ENCODE data around the gene RIN3.

RIN3 gene

DNA sequence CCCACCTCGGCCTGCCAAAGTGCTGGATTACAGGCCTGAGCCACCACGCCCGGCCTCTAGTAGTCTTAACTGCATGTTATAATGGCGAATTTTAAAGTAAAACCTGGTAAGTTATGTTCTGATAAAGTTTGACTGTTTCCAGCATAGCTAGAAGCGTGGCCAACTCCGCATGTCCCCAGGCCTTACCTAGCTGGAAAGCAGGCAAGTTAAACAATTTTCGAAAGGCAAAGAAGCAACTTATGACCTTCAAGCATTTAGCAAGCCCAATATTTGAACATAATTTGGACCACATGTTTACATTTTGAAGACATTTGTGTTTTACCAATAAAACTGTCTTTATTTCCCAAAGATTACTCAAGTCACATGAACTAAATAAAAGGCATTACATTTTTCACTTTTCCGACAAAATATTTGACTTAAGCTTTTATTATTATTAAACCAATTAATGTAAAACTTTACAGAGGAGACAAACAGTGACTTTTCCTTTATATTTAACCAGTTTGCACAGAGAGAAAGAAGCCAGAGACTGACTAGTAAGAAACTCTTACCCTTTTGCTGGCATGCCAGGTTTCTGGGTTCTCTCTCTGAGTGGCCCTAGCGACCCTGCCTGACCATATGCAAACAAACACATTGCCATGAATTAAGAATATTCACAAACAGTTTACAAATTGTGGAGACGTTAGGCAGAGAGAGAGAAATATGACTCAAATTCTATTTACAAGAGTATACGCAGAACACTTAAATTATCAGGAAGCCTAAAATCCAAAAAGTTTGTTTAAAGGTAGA is 106.3 kb downstream of the RIN3 start:
- no peak for FAIRE-seq
- TF ChIP-seq CTCF (IDR thresholded peaks at IDR 0.05; ENCODE audit: insufficient read depth, missing control alignments) = no peak
- DNase-seq (ENCODE audit: insufficient read length, low spot score) = no peak

DNA sequence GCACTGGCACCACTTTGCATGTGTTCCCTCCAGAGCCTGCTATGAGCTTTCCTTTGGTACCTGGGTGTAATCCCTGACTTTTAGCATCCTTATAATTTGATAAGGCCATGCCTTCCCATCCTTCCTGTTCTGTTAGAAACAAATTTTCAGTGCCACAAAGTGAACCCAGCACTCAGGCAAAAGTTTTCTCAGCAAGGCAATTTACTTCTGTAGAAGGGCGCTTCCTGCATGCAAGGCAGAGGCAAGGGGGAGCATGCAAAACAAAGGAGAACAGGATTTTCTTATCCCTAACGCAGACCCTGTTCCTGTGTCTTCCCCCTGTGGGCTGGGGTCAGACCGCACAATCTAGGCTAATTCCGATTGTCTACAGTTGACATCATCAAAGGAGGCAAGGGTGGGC is 108.7 kb downstream of the RIN3 start:
- DNase-seq (ENCODE audit: insufficient read length, low spot score) = no peak
- FAIRE-seq = no peak
- no peak for TF ChIP-seq CTCF (IDR thresholded peaks at IDR 0.05; ENCODE audit: insufficient read depth, missing control alignments)

DNA sequence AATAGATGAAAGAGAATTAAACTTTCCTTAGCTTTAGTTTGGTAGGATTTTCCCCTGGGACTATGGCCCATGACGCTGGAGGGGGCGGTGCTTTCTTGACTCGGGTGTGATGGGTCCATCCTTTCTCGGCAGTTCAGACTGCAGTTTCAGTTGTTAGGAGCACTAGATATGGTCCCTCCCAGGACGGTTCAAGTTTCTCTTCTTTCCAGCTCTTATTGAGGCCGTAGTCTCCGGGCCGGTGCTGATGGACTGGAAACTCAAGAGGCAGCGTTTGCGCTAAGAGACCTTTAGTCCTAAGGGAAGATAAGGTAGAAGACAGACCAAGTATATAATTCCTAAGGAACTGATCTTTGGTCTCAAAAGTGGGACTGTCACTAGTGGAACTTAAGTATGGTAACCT is 111.2 kb downstream of the RIN3 start:
- no peak for TF ChIP-seq CTCF (IDR thresholded peaks at IDR 0.05; ENCODE audit: insufficient read depth, missing control alignments)
- DNase-seq (ENCODE audit: insufficient read length, low spot score) (no peak), FAIRE-seq (no peak)

DNA sequence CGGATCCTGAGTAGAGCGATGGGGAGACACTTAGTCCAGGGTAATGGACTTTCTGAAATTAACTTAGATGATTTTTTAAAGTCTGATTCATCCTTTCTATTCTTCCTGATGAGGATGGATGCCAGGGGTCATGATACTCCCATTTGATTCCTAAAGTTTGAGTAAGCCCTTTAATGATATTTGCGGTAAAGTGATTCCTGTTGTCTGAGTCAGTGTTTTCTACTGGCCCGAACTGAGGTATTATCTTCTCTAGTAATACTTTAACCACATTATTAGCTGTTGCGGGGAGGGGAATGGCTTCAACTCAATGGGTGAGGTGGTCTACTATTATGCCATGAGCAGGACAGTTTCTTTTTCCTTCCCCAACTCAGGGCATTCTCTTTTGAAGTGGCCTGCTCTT is 111.6 kb downstream of the RIN3 start:
- DNase-seq (ENCODE audit: insufficient read length, low spot score) (no peak), FAIRE-seq (no peak)
- TF ChIP-seq CTCF (IDR thresholded peaks at IDR 0.05; ENCODE audit: insufficient read depth, missing control alignments) = no peak

- DNase-seq (ENCODE audit: insufficient read length, low spot score) (no peak), FAIRE-seq (no peak)
- TF ChIP-seq CTCF (IDR thresholded peaks at IDR 0.05; ENCODE audit: insufficient read depth, missing control alignments) = no peak
Observed at GRCh38 chr14:92626041-92626440, 112.5 kb downstream of the RIN3 start.

GRCh38 chr14:92627707-92628215 is 114.2 kb downstream of the RIN3 start:
- no peak for TF ChIP-seq CTCF (IDR thresholded peaks at IDR 0.05; ENCODE audit: insufficient read depth, missing control alignments)
- FAIRE-seq (no peak), DNase-seq (ENCODE audit: insufficient read length, low spot score) (no peak)

GRCh38 chr14:92628636-92629035 is 115.1 kb downstream of the RIN3 start:
- no peak for FAIRE-seq
- DNase-seq (ENCODE audit: insufficient read length, low spot score) = no peak
- no peak for TF ChIP-seq CTCF (IDR thresholded peaks at IDR 0.05; ENCODE audit: insufficient read depth, missing control alignments)

Measured in D721Med (cell line).